ENCODE data around the gene VPS16. TPM values are rescaled to one million over a fixed set of nuclear protein-coding genes. Genes with fewer than 3 reads are reported as not detected.

Gene VPS16
- total RNA-seq, 1 donor from 2014 or later, result 30.0 TPM

DNA sequence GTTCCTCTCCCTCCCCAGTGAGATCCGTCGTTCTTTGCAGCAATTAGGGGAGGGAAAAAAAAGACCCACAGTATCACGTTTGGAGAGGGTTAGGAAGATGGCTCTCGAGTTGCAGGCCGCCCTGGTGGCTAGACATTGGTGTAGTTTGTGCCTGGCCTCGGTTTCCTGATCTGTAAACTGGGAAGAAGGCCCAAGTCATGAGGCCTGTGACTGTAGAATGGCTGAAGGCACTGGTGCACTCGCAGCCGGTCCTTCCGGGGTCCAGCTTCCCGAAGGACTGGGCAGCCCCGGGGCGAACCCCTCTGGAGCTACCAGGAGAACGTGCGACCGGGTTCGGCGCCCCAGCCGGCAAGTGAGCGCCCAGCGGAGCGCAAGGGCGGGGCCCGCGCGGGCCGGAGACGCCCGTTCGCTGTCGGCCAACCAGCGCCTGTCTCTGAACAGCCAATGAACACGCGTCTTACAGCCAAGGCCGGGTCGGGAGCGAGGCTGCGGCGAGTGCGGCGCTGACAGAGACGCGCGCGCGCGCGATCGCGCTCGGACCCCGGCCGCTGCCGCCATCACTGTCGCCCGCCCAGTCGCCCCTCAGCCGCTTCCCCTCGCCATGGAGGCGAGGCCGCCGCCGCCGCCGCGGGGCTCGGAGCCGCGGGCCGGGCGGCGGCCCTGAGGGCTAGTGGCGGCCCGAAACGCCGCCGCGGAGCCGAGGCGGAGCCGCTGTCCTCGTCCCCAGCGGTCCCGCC is 32.6 kb downstream of the VPS16 start, which contains the start of gene PTPRA:
Gene PTPRA, plus strand, starts transcription at position 472 of the 737 bp plus-strand sequence. CDS start 90,797 bp downstream, outside the sequence.
- Histone ChIP-seq H3K4me3 (peak within 1 kb of the TSS; percentile 86 to 87), H3K9me3 (no peaks in the 10 kb centered on the region), H3K27ac (peak within 1 kb of the TSS; percentile 83), H3K27me3 (no peaks in the 10 kb centered on the region), H3K4me1 (peaks cover 70% of the 10 kb centered on the region), H3K36me3 (no peaks in the 10 kb centered on the region)
- intact Hi-C loops (cut with DNase I), result no loop called here
- TF ChIP-seq POLR2A (IDR thresholded peaks at IDR 0.05) (peak in 1 of 2 donors; percentile 87), CTCF (IDR thresholded peaks at IDR 0.05) (no peak), POLR2AphosphoS5 (IDR thresholded peaks at IDR 0.05; ENCODE audit: insufficient read depth in 1 of 2, low read depth in 1 of 2) (peak in 1 of 2 donors; percentile 93)
- DNase-seq (ENCODE audit: extremely low spot score in 2 of 2), result peak in 1 of 2 donors; percentile 93

DNA sequence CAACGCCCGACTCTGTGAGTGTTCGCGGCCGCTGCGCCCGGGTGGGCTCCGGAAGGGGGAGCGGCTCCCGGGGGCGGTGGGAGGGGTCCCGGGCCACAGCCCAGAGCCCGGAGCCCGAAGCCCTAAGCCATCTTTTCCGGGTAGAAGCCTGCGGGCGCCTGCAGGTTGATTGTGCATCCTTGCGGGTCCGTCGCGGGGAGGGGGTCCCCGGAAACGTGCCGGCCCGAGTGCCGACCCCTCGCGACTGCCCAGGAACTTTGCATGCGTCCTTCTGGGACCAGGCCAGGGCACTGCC is 33.1 kb downstream of the VPS16 start:
- Histone ChIP-seq H3K4me3 (peak overlapping the region; percentile 86 to 87), H3K36me3 (no peaks in the 10 kb centered on the region), H3K27ac (peak overlapping the region; percentile 83), H3K9me3 (no peaks in the 10 kb centered on the region), H3K27me3 (no peaks in the 10 kb centered on the region), H3K4me1 (peaks cover 73% of the 10 kb centered on the region)
- no peak for DNase-seq (ENCODE audit: extremely low spot score in 2 of 2)
- TF ChIP-seq POLR2AphosphoS5 (IDR thresholded peaks at IDR 0.05; ENCODE audit: insufficient read depth in 1 of 2, low read depth in 1 of 2), result no peak
- intact Hi-C loops (cut with DNase I), result no loop called here

DNA sequence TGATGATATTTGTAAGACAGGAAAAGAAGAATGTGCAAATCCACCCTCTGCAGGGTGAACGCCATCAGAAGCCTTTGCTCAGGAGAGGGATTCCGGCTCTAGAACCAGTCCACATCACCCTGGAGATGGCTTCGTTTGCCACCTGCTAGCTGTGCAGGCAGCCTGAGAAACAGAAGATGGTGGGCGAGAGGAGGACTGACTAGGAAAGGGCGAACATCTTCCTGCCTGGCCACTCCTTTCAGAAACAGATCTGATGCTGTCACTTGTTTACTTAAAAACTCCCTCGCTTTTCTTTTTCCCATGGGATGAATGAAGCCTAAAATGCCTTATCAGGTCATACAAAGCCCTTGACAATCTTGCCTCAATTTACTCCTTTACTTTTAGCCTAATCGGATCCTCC is 33.9 kb downstream of the VPS16 start:
- intact Hi-C loops (cut with DNase I), result no loop called here

DNA sequence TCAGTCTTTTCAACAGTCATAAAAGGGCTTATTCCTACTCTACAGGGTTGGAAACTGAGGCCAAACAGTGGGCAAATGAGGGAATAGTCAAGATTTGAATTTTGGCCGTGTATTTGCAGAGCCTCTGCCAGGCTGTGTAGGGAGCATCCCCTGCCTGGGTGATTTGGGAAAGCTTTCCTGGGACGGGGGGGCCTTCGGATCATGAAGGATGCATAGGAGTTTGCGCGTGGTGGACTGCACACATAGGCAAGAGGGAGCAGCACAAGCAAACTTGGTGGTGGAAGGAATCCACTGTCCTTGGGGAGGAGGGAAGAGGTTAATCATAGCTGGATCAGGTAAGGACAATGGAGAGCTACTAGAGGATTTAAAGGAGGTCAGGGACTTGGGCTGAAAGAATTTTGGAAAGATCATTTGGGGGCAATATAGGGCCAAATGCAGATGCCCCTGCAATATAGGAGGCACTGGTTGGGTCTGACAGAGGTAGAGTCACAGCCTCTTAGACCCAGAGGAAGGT is 35.2 kb downstream of the VPS16 start:
- Histone ChIP-seq H3K36me3 (no peaks in the 10 kb centered on the region), H3K9me3 (no peaks in the 10 kb centered on the region), H3K4me3 (no peak overlapping the region), H3K27ac (no peak overlapping the region), H3K4me1 (peaks cover 77% of the 10 kb centered on the region), H3K27me3 (no peaks in the 10 kb centered on the region)
- TF ChIP-seq POLR2A (IDR thresholded peaks at IDR 0.05), result no peak
- TF ChIP-seq CTCF (IDR thresholded peaks at IDR 0.05), result no peak
- no peak for TF ChIP-seq POLR2AphosphoS5 (IDR thresholded peaks at IDR 0.05; ENCODE audit: insufficient read depth in 1 of 2, low read depth in 1 of 2)
- DNase-seq (ENCODE audit: extremely low spot score in 2 of 2), result no peak
- intact Hi-C loops (cut with DNase I), result no loop called here

More for the DNA sequence above, 33.9 kb downstream of the VPS16 start:
- H3K9me3 ChIP-seq, result no peaks in the 10 kb centered on the region
- peaks cover 80% of the 10 kb centered on the region for H3K4me1 ChIP-seq
- H3K4me3 ChIP-seq, result peak overlapping the region; percentile 86 to 87
- DNase-seq (ENCODE audit: extremely low spot score in 2 of 2), result no peak
- H3K36me3 ChIP-seq, result no peaks in the 10 kb centered on the region
- TF ChIP-seq POLR2AphosphoS5 (IDR thresholded peaks at IDR 0.05; ENCODE audit: insufficient read depth in 1 of 2, low read depth in 1 of 2), result no peak
- TF ChIP-seq CTCF (IDR thresholded peaks at IDR 0.05), result no peak
- no peak for TF ChIP-seq POLR2A (IDR thresholded peaks at IDR 0.05)
- H3K27ac ChIP-seq, result peak overlapping the region; percentile 83
- no peaks in the 10 kb centered on the region for H3K27me3 ChIP-seq

GRCh38 chr20:2878515-2878914 is 38.0 kb downstream of the VPS16 start:
- Histone ChIP-seq H3K4me1 (peaks cover 60% of the 10 kb centered on the region), H3K36me3 (no peaks in the 10 kb centered on the region), H3K4me3 (no peak overlapping the region), H3K27me3 (no peaks in the 10 kb centered on the region), H3K27ac (no peak overlapping the region), H3K9me3 (no peaks in the 10 kb centered on the region)
- intact Hi-C loops (cut with DNase I), result no loop called here
- no peak for DNase-seq (ENCODE audit: extremely low spot score in 2 of 2)
- no peak for TF ChIP-seq CTCF (IDR thresholded peaks at IDR 0.05)
- TF ChIP-seq POLR2A (IDR thresholded peaks at IDR 0.05), result no peak
- no peak for TF ChIP-seq POLR2AphosphoS5 (IDR thresholded peaks at IDR 0.05; ENCODE audit: insufficient read depth in 1 of 2, low read depth in 1 of 2)
